ENCODE data around the gene DXO.
"Not testable (repeated sequence)": the region's sequence is repeated elsewhere in the genome, so short reads cannot be mapped to it uniquely, and the experiment has no call there.

GRCh38 chr6:31981744-31982143 is 9.8 kb upstream of the DXO start, which contains the start of gene C4A:
- TF ChIP-seq, protein P1, sequence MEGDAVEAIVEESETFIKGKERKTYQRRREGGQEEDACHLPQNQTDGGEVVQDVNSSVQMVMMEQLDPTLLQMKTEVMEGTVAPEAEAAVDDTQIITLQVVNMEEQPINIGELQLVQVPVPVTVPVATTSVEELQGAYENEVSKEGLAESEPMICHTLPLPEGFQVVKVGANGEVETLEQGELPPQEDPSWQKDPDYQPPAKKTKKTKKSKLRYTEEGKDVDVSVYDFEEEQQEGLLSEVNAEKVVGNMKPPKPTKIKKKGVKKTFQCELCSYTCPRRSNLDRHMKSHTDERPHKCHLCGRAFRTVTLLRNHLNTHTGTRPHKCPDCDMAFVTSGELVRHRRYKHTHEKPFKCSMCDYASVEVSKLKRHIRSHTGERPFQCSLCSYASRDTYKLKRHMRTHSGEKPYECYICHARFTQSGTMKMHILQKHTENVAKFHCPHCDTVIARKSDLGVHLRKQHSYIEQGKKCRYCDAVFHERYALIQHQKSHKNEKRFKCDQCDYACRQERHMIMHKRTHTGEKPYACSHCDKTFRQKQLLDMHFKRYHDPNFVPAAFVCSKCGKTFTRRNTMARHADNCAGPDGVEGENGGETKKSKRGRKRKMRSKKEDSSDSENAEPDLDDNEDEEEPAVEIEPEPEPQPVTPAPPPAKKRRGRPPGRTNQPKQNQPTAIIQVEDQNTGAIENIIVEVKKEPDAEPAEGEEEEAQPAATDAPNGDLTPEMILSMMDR (IDR thresholded peaks at IDR 0.05) = not testable (repeated sequence)
- not testable (repeated sequence) for TF ChIP-seq POLR2AphosphoS5, POLR2A (IDR thresholded peaks at IDR 0.05)
